PC-3 (cell line): ENCODE data around the gene DNAAF5. TPM values are rescaled to one million over a fixed set of nuclear protein-coding genes. Genes with fewer than 3 reads are reported as not detected.

Experiments
- ATAC-seq: fragments of 200-7000 bp; cut with Tn5 transposase; 2 replicates; pipeline ENCODE4 v1.9.1; 2020; ENCODE audit warnings: mild to moderate bottlenecking, moderate library complexity
- BruUV-seq: library from RNA; stranded (reverse); fragments of 400-500 nt; replicated peaks from 2 replicates; lab custom pipeline; 2021; lab: Mats Ljungman, UMichigan
- CTCF ChIA-PET: fragments of 300-600 bp; sonication (Branson Sonifier 250); formaldehyde crosslinking; loops from one replicate; lab custom pipeline; 2022; ENCODE audit warnings: antibody characterized with exemption; lab: Charles Lee
- POLR2A ChIA-PET: fragments of 300-600 bp; sonication (Branson Sonifier 250); formaldehyde crosslinking; loops from one replicate; lab custom pipeline; 2022; ENCODE audit warnings: antibody characterized with exemption; ENCODE audit not compliant: unreplicated experiment; lab: Charles Lee
- DNase-seq: peaks from one replicate; pipeline ENCODE4 v3.0.0-alpha.2; 2015
- H2AFZ ChIP-seq: fragments of 300-600 bp; sonication (generic); 2 replicates; pipeline ENCODE4 v1.6.0; 2016; ENCODE audit warnings: antibody characterized with exemption, low read length
- H3F3A ChIP-seq: fragments of 300-600 bp; sonication (generic); one replicate; pipeline ENCODE4 v1.6.0; 2017; ENCODE audit warnings: antibody characterized with exemption, low read length, control low read depth, mild to moderate bottlenecking; ENCODE audit not compliant: unreplicated experiment
- H3K27ac ChIP-seq: fragments of 300-600 bp; sonication (generic); 2 replicates; pipeline ENCODE4 v1.5.1; 2016; ENCODE audit warnings: mild to moderate bottlenecking, low read length
- H3K27me3 ChIP-seq: fragments of 300-600 bp; sonication (generic); 2 replicates; pipeline ENCODE4 v1.6.1; 2016; ENCODE audit warnings: low read length, mixed read lengths
- H3K36me3 ChIP-seq: fragments of 300-600 bp; sonication (generic); 2 replicates; pipeline ENCODE4 v1.6.1; 2016; ENCODE audit warnings: low read depth, mixed run types, low read length, mixed read lengths
- H3K4me1 ChIP-seq: fragments of 300-600 bp; sonication (generic); 2 replicates; pipeline ENCODE4 v1.5.1; 2016; ENCODE audit warnings: low read length; ENCODE audit not compliant: insufficient read depth
- H3K4me2 ChIP-seq: fragments of 300-600 bp; sonication (generic); 2 replicates; pipeline ENCODE4 v1.6.0; 2016; ENCODE audit warnings: low read length
- H3K4me3 ChIP-seq: fragments of 300-600 bp; sonication (generic); 2 replicates; pipeline ENCODE4 v1.5.1; 2016; ENCODE audit warnings: mild to moderate bottlenecking, low read length, mixed read lengths
- H3K79me2 ChIP-seq: fragments of 300-600 bp; sonication (generic); 2 replicates; pipeline ENCODE4 v1.6.1; 2017; ENCODE audit warnings: low read length, mixed read lengths
- H3K9ac ChIP-seq: fragments of 300-600 bp; sonication (generic); 2 replicates; pipeline ENCODE4 v1.6.0; 2016; ENCODE audit warnings: mild to moderate bottlenecking, low read length
- H3K9me2 ChIP-seq: fragments of 300-600 bp; sonication (generic); replicated peaks from 2 replicates; pipeline ENCODE4 v1.6.1; 2016; ENCODE audit warnings: mixed run types, low read length, mixed read lengths
- H3K9me3 ChIP-seq: fragments of 300-600 bp; sonication (generic); 2 replicates; pipeline ENCODE4 v1.6.1; 2016; ENCODE audit warnings: low read length, mixed read lengths
- H4K20me1 ChIP-seq: fragments of 300-600 bp; sonication (generic); 2 replicates; pipeline ENCODE4 v1.6.1; 2016; ENCODE audit warnings: low read length, mixed read lengths
- EZH2 ChIP-seq: fragments of 300-600 bp; sonication (generic); IDR thresholded peaks from one replicate; pipeline ENCODE4 v1.6.1; 2017; ENCODE audit warnings: antibody characterized with exemption, mild to moderate bottlenecking, low read length; ENCODE audit not compliant: unreplicated experiment
- EZH2phosphoT487 ChIP-seq: fragments of 300-600 bp; sonication (generic); IDR thresholded peaks from 2 replicates; pipeline ENCODE4 v1.6.1; 2018; ENCODE audit warnings: mild to moderate bottlenecking, antibody characterized with exemption, low read length, borderline replicate concordance
- intact Hi-C: fragments of 100-400 bp; cut with micrococcal nuclease; formaldehyde crosslinking; loops from 2 replicates; pipeline ENCODE4 v1.9.0; 2023
- total RNA-seq: library from RNA; depleted of rRNA; stranded (reverse); fragments of >200 nt; gene quantifications from 2 replicates; pipeline ENCODE4 v1.2.3, GENCODE V29; 2014
- TF ChIP-seq, protein P1 (sequence below): fragments of 300-600 bp; sonication (generic); conservative IDR thresholded peaks from 2 replicates; pipeline ENCODE4 v1.5.1; 2017; ENCODE audit warnings: antibody characterized with exemption, low read depth, mild to moderate bottlenecking, low read length

DNAAF5 gene
- total RNA-seq, 1 experiment from 2014 or later, result 66.3 TPM

DNA sequence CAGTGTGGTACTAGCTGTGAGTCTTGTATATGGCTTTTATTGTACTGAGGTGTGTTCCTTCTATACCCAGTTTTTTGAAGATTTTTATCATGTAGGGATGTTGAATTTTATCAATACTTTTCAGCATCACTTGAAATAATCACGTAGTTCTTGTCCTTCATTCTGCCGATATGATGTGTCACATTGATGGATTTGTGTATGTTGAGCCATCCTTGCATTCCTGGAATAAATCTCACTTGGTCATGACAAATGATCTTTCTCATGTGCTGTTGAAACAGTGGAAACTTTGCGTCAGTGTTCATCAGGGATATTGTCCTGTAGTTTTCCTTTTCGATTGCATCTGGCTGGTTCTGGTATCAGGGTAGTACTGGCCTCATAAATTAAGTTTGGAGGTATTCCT lies 7.7 kb downstream of the DNAAF5 start:
- Histone ChIP-seq H4K20me1 (peaks cover 5% of the 10 kb centered on the region; the same call in 1 of the 2 replicates), H2AFZ (no peak overlapping the region), H3K27ac (no peak overlapping the region), H3K4me1 (peaks cover 11% of the 10 kb centered on the region; the same call in 1 of the 2 replicates), H3K27me3 (no peaks in the 10 kb centered on the region), H3K9me3 (no peaks in the 10 kb centered on the region), H3K4me3 (no peak overlapping the region), H3K9me2 (no peaks in the 10 kb centered on the region), H3K9ac (no peak overlapping the region), H3F3A (no peaks in the 10 kb centered on the region), H3K79me2 (peaks cover 96% of the 10 kb centered on the region), H3K36me3 (peaks cover 26% of the 10 kb centered on the region), H3K4me2 (no peak overlapping the region)
- CTCF ChIA-PET, result no interaction called here
- DNase-seq (no peak), ATAC-seq (no peak)
- BruUV-seq, result no TSS peak
- TF ChIP-seq, protein P1, sequence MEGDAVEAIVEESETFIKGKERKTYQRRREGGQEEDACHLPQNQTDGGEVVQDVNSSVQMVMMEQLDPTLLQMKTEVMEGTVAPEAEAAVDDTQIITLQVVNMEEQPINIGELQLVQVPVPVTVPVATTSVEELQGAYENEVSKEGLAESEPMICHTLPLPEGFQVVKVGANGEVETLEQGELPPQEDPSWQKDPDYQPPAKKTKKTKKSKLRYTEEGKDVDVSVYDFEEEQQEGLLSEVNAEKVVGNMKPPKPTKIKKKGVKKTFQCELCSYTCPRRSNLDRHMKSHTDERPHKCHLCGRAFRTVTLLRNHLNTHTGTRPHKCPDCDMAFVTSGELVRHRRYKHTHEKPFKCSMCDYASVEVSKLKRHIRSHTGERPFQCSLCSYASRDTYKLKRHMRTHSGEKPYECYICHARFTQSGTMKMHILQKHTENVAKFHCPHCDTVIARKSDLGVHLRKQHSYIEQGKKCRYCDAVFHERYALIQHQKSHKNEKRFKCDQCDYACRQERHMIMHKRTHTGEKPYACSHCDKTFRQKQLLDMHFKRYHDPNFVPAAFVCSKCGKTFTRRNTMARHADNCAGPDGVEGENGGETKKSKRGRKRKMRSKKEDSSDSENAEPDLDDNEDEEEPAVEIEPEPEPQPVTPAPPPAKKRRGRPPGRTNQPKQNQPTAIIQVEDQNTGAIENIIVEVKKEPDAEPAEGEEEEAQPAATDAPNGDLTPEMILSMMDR, result no peak
- no peak for TF ChIP-seq EZH2phosphoT487
- TF ChIP-seq EZH2, result no peak
- POLR2A ChIA-PET, result no interaction called here
- intact Hi-C loops, result no loop called here

DNA sequence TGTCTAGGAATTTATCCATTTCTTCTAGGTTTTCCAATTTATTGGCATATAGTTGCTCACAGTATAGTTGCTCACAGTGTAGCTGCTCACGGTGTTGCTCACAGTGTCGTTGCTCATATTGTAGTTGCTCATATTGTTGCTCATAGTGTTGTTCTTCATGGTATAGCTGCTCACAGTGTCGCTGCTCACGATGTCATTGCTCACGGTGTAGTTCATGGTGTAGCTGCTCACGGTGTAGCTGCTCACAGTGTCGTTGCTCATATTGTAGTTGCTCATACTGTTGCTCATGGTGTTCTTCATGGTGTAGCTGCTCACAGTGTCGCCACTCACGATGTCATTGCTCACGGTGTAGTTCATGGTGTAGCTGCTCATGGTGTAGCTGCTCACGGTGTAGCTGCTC lies 8.3 kb downstream of the DNAAF5 start:
- ChIA-PET POLR2A (no interaction called here), CTCF (no interaction called here)
- H3K4me3 ChIP-seq, result no peak overlapping the region
- intact Hi-C loops, result no loop called here
- H3K4me2 ChIP-seq, result no peak overlapping the region
- TF ChIP-seq EZH2phosphoT487 (no peak), EZH2 (no peak)
- TF ChIP-seq, protein P1, result no peak
- no peak for DNase-seq
- no peak overlapping the region for H3K27ac ChIP-seq
- H3K9ac ChIP-seq, result no peak overlapping the region
- no TSS peak for BruUV-seq
- H3K27me3 ChIP-seq, result no peaks in the 10 kb centered on the region
- no peaks in the 10 kb centered on the region for H3F3A ChIP-seq
- ATAC-seq, result no peak
- no peaks in the 10 kb centered on the region for H3K9me2 ChIP-seq
- peaks cover 23% of the 10 kb centered on the region for H3K36me3 ChIP-seq
- H3K9me3 ChIP-seq, result no peaks in the 10 kb centered on the region
- H2AFZ ChIP-seq, result no peak overlapping the region
- peaks cover 11% of the 10 kb centered on the region; the same call in 1 of the 2 replicates for H3K4me1 ChIP-seq
- peaks cover 5% of the 10 kb centered on the region; the same call in 1 of the 2 replicates for H4K20me1 ChIP-seq
- H3K79me2 ChIP-seq, result peaks cover 96% of the 10 kb centered on the region

DNA sequence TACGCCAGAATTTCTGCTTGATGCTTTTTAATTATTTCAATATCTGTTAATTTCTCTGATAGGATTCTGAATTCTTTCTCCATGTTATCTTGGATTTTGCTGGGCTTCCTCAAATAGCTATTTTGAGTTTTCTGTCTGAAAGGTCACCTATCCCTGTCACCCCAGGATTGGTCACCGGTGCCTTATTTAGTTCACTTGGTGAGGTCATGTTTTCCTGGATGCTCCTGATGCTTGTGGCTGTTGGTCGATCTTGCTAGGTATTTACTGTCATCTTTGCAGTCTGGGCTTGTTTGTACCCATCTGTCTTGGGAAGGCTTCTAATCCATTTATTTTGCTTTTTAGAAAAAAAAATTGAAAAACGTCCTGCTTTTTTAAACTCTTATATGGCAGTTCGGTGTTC lies 11.7 kb downstream of the DNAAF5 start:
- no peak for ATAC-seq
- no peaks in the 10 kb centered on the region for H3K4me1 ChIP-seq
- H3K4me3 ChIP-seq, result no peak overlapping the region
- H3K27me3 ChIP-seq, result no peaks in the 10 kb centered on the region
- intact Hi-C loops, result no loop called here
- no peak for TF ChIP-seq EZH2phosphoT487
- TF ChIP-seq, protein P1, result no peak
- no peak for TF ChIP-seq EZH2
- H3K9ac ChIP-seq, result no peak overlapping the region
- H2AFZ ChIP-seq, result no peak overlapping the region
- no peak for DNase-seq
- no peaks in the 10 kb centered on the region for H3K9me2 ChIP-seq
- ChIA-PET CTCF (no interaction called here), POLR2A (no interaction called here)
- no TSS peak for BruUV-seq
- H3K36me3 ChIP-seq, result peaks cover 20% of the 10 kb centered on the region
- H3K27ac ChIP-seq, result no peak overlapping the region
- no peak overlapping the region for H3K4me2 ChIP-seq
- peaks cover 67% of the 10 kb centered on the region for H3K79me2 ChIP-seq
- H4K20me1 ChIP-seq, result peaks cover 5% of the 10 kb centered on the region; the same call in 1 of the 2 replicates
- H3F3A ChIP-seq, result no peaks in the 10 kb centered on the region
- no peaks in the 10 kb centered on the region for H3K9me3 ChIP-seq
